ENCODE results near the gene PLCB1. TPM values are rescaled to one million over a fixed set of nuclear protein-coding genes. Genes with fewer than 3 reads are reported as not detected.

The PLCB1 gene
- total RNA-seq, 4 donors from 2014 or later = 13.5 to 110 (median 30.4) TPM

- no peaks in the 10 kb centered on the region for H3K9me3 ChIP-seq
- intact Hi-C loops (cut with DNase I; ENCODE audit: low total_unique reads) = no loop called here
- H3K27ac ChIP-seq = no peak overlapping the region
- no peaks in the 10 kb centered on the region for H3K36me3 ChIP-seq
- no peak overlapping the region for H3K4me3 ChIP-seq
- TF ChIP-seq CTCF (IDR thresholded peaks at IDR 0.05) (no peak), POLR2A (IDR thresholded peaks at IDR 0.05) (no peak)
- H3K4me1 ChIP-seq = no peaks in the 10 kb centered on the region
- no peaks in the 10 kb centered on the region for H3K27me3 ChIP-seq
- DNase-seq = no peak
These were observed 159.1 kb downstream of the PLCB1 start for GRCh38 chr20:8291200-8291599.

- TF ChIP-seq POLR2A (IDR thresholded peaks at IDR 0.05) (no peak), CTCF (IDR thresholded peaks at IDR 0.05) (no peak)
- intact Hi-C loops (cut with DNase I; ENCODE audit: low total_unique reads) = no loop called here
- no peak overlapping the region for H3K27ac ChIP-seq
- no peaks in the 10 kb centered on the region for H3K4me1 ChIP-seq
- no peak overlapping the region for H3K4me3 ChIP-seq
- no peaks in the 10 kb centered on the region for H3K36me3 ChIP-seq
- H3K27me3 ChIP-seq = no peaks in the 10 kb centered on the region
- H3K9me3 ChIP-seq = no peaks in the 10 kb centered on the region
- DNase-seq = no peak
These were observed 159.8 kb downstream of the PLCB1 start for GRCh38 chr20:8291873-8292272.

- intact Hi-C loops (cut with DNase I; ENCODE audit: low total_unique reads) = no loop called here
- TF ChIP-seq CTCF (IDR thresholded peaks at IDR 0.05) (no peak), POLR2A (IDR thresholded peaks at IDR 0.05) (no peak)
- no peak for DNase-seq
- Histone ChIP-seq H3K36me3 (no peaks in the 10 kb centered on the region), H3K27me3 (no peaks in the 10 kb centered on the region), H3K27ac (no peak overlapping the region), H3K4me3 (no peak overlapping the region), H3K4me1 (no peaks in the 10 kb centered on the region), H3K9me3 (no peaks in the 10 kb centered on the region)
These were observed 160.7 kb downstream of the PLCB1 start for GRCh38 chr20:8292793-8293192.

GRCh38 chr20:8293750-8294149 lies 161.7 kb downstream of the PLCB1 start:
- Histone ChIP-seq H3K4me1 (no peaks in the 10 kb centered on the region), H3K27ac (no peak overlapping the region), H3K9me3 (no peaks in the 10 kb centered on the region), H3K36me3 (no peaks in the 10 kb centered on the region), H3K4me3 (no peak overlapping the region), H3K27me3 (no peaks in the 10 kb centered on the region)
- intact Hi-C loops (cut with DNase I; ENCODE audit: low total_unique reads) = no loop called here
- no peak for DNase-seq
- TF ChIP-seq POLR2A (IDR thresholded peaks at IDR 0.05) (no peak), CTCF (IDR thresholded peaks at IDR 0.05) (no peak)

- no peak for TF ChIP-seq CTCF (IDR thresholded peaks at IDR 0.05)
- no peak for TF ChIP-seq POLR2A (IDR thresholded peaks at IDR 0.05)
- Histone ChIP-seq H3K27ac (no peak overlapping the region), H3K27me3 (no peaks in the 10 kb centered on the region), H3K36me3 (no peaks in the 10 kb centered on the region), H3K4me3 (no peak overlapping the region), H3K9me3 (no peaks in the 10 kb centered on the region), H3K4me1 (no peaks in the 10 kb centered on the region)
- no peak for DNase-seq
- intact Hi-C loops (cut with DNase I; ENCODE audit: low total_unique reads) = no loop called here
These were observed 164.5 kb downstream of the PLCB1 start for GRCh38 chr20:8296536-8296935.

Data from uterus (tissue), 4 donors.